Mesothelial cell of epicardium (in vitro differentiated cells): ENCODE measurements around the gene BEST3. TPM values are rescaled to one million over a fixed set of nuclear protein-coding genes. Genes with fewer than 3 reads are reported as not detected.

Source experiments
- DNase-seq, 2 experiments: peaks; one replicate each; pipeline ENCODE4 v3.0.0; 2021; ENCODE audit warnings: low spot score in 2 of 2; ENCODE audit not compliant: unreplicated experiment in 2 of 2
- H3K27ac Mint-ChIP-seq: 2 replicates; pipeline ENCODE4 v1.8.0; 2021; ENCODE audit warnings: mixed read lengths
- H3K27me3 Mint-ChIP-seq: 2 replicates; pipeline ENCODE4 v1.8.0; 2021; ENCODE audit warnings: low read depth, mixed read lengths
- H3K36me3 Mint-ChIP-seq: 2 replicates; pipeline ENCODE4 v1.8.0; 2021; ENCODE audit warnings: mixed read lengths
- H3K4me1 Mint-ChIP-seq: 2 replicates; pipeline ENCODE4 v1.8.0; 2021; ENCODE audit warnings: mixed read lengths
- H3K4me3 Mint-ChIP-seq: 2 replicates; pipeline ENCODE4 v1.8.0; 2021; ENCODE audit warnings: mild to moderate bottlenecking, moderate library complexity, mixed read lengths
- H3K9me3 Mint-ChIP-seq: 2 replicates; pipeline ENCODE4 v1.8.0; 2021; ENCODE audit warnings: mixed read lengths
- CTCF ChIP-seq: fragments of 200-600 bp; sonication (generic); IDR thresholded peaks from one replicate; pipeline ENCODE4 v1.5.0; 2021; ENCODE audit warnings: antibody characterized with exemption; ENCODE audit not compliant: unreplicated experiment
- total RNA-seq: library from RNA; stranded (reverse); gene quantifications from 3 replicates; pipeline ENCODE4 v1.2.1, GENCODE V29; 2021

The BEST3 gene
- total RNA-seq, 1 donor from 2014 or later = 0.11 TPM

- Mint-ChIP-seq H3K27ac (peak overlapping the region; percentile 99), H3K36me3 (peaks cover 2% of the 10 kb centered on the region), H3K4me3 (peak overlapping the region; percentile 30), H3K9me3 (no peaks in the 10 kb centered on the region), H3K27me3 (no peaks in the 10 kb centered on the region), H3K4me1 (peaks cover 29% of the 10 kb centered on the region)
- no peak for TF ChIP-seq CTCF
- peak in 1 of 2 experiments; percentile 40 for DNase-seq
Observed at GRCh38 chr12:69655616-69656340, 43.3 kb downstream of the BEST3 start.

- peaks cover 2% of the 10 kb centered on the region for H3K36me3 Mint-ChIP-seq
- TF ChIP-seq CTCF = no peak
- no peaks in the 10 kb centered on the region for H3K9me3 Mint-ChIP-seq
Observed at GRCh38 chr12:69653703-69654102, 45.4 kb downstream of the BEST3 start.

GRCh38 chr12:69651922-69652321 lies 47.2 kb downstream of the BEST3 start:
- TF ChIP-seq CTCF = no peak
- Mint-ChIP-seq H3K27ac (no peak overlapping the region), H3K4me1 (peaks cover 27% of the 10 kb centered on the region), H3K9me3 (no peaks in the 10 kb centered on the region), H3K36me3 (peaks cover 2% of the 10 kb centered on the region), H3K4me3 (no peak overlapping the region), H3K27me3 (no peaks in the 10 kb centered on the region)
- DNase-seq = no peak

More at GRCh38 chr12:69653703-69654102, 45.4 kb downstream of the BEST3 start:
- no peak for DNase-seq
- H3K27me3 Mint-ChIP-seq = no peaks in the 10 kb centered on the region
- no peak overlapping the region for H3K4me3 Mint-ChIP-seq
- H3K27ac Mint-ChIP-seq = peak overlapping the region; percentile 13
- H3K4me1 Mint-ChIP-seq = peaks cover 31% of the 10 kb centered on the region

GRCh38 chr12:69649529-69649928 lies 49.6 kb downstream of the BEST3 start:
- Mint-ChIP-seq H3K27ac (no peak overlapping the region), H3K4me1 (peaks cover 8% of the 10 kb centered on the region), H3K4me3 (no peak overlapping the region), H3K9me3 (no peaks in the 10 kb centered on the region), H3K27me3 (no peaks in the 10 kb centered on the region), H3K36me3 (peaks cover 2% of the 10 kb centered on the region)
- no peak for DNase-seq
- no peak for TF ChIP-seq CTCF

GRCh38 chr12:69648476-69648875 lies 50.6 kb downstream of the BEST3 start:
- H3K27ac Mint-ChIP-seq = no peak overlapping the region
- peaks cover 6% of the 10 kb centered on the region for H3K4me1 Mint-ChIP-seq
- H3K4me3 Mint-ChIP-seq = no peak overlapping the region
- H3K27me3 Mint-ChIP-seq = no peaks in the 10 kb centered on the region
- DNase-seq = no peak
- no peaks in the 10 kb centered on the region for H3K9me3 Mint-ChIP-seq
- no peaks in the 10 kb centered on the region for H3K36me3 Mint-ChIP-seq
- no peak for TF ChIP-seq CTCF
